ENCODE measurements around the gene ANO9. TPM values are rescaled to one million over a fixed set of nuclear protein-coding genes. Genes with fewer than 3 reads are reported as not detected.
"Not testable (repeated sequence)": the region's sequence is repeated elsewhere in the genome, so short reads cannot be mapped to it uniquely, and the experiment has no call there.

Gene ANO9
- total RNA-seq, 2 experiments from 2014 or later = 72.6 to 78.9 TPM

- H3K9me3 Mint-ChIP-seq (ENCODE audit: insufficient read depth) = no peaks in the 10 kb centered on the region
- H3K36me3 Mint-ChIP-seq (ENCODE audit: low read depth) = no peaks in the 10 kb centered on the region
- H3K4me3 Mint-ChIP-seq = no peak overlapping the region
- CTCF ChIA-PET = interaction anchor here (1.3 kb wide), 1 partner anchor 42 kb away, joined by 5 read pairs; no protein-coding TSS in a partner anchor
- no peak for DNase-seq
- ATAC-seq = no peak
- no peak overlapping the region for H3K27ac Mint-ChIP-seq
- POLR2A ChIA-PET = no interaction called here
- H3K27me3 Mint-ChIP-seq (ENCODE audit: low read depth) = no peaks in the 10 kb centered on the region
- no peaks in the 10 kb centered on the region for H3K4me1 Mint-ChIP-seq (ENCODE audit: low read depth)
Observed at GRCh38 chr11:477052-477715, 35.4 kb upstream of the ANO9 start.

GRCh38 chr11:476416-476815, 34.6 kb upstream of the ANO9 start:
- no peaks in the 10 kb centered on the region for H3K27me3 Mint-ChIP-seq (ENCODE audit: low read depth)
- H3K9me3 Mint-ChIP-seq (ENCODE audit: insufficient read depth) = no peaks in the 10 kb centered on the region
- H3K4me3 Mint-ChIP-seq = no peak overlapping the region
- POLR2A ChIA-PET = no interaction called here
- no peaks in the 10 kb centered on the region for H3K4me1 Mint-ChIP-seq (ENCODE audit: low read depth)
- DNase-seq = no peak
- H3K27ac Mint-ChIP-seq = no peak overlapping the region
- H3K36me3 Mint-ChIP-seq (ENCODE audit: low read depth) = no peaks in the 10 kb centered on the region
- ATAC-seq = no peak
- CTCF ChIA-PET = no interaction called here

GRCh38 chr11:475941-476340, 34.1 kb upstream of the ANO9 start:
- Mint-ChIP-seq H3K27ac (no peak overlapping the region), H3K36me3 (ENCODE audit: low read depth) (no peaks in the 10 kb centered on the region), H3K27me3 (ENCODE audit: low read depth) (no peaks in the 10 kb centered on the region), H3K4me1 (ENCODE audit: low read depth) (no peaks in the 10 kb centered on the region), H3K4me3 (no peak overlapping the region), H3K9me3 (ENCODE audit: insufficient read depth) (no peaks in the 10 kb centered on the region)
- POLR2A ChIA-PET = no interaction called here
- CTCF ChIA-PET = no interaction called here
- ATAC-seq (no peak), DNase-seq (no peak)

- POLR2A ChIA-PET = no interaction called here
- no peak for ATAC-seq
- H3K4me3 Mint-ChIP-seq = no peak overlapping the region
- CTCF ChIA-PET = no interaction called here
- no peaks in the 10 kb centered on the region for H3K4me1 Mint-ChIP-seq (ENCODE audit: low read depth)
- H3K36me3 Mint-ChIP-seq (ENCODE audit: low read depth) = no peaks in the 10 kb centered on the region
- no peak overlapping the region for H3K27ac Mint-ChIP-seq
- no peak for DNase-seq
- H3K27me3 Mint-ChIP-seq (ENCODE audit: low read depth) = no peaks in the 10 kb centered on the region
- no peaks in the 10 kb centered on the region for H3K9me3 Mint-ChIP-seq (ENCODE audit: insufficient read depth)
Observed at GRCh38 chr11:474914-475506, 33.2 kb upstream of the ANO9 start.

GRCh38 chr11:473962-474785, 32.4 kb upstream of the ANO9 start:
- H3K4me1 Mint-ChIP-seq (ENCODE audit: low read depth) = no peaks in the 10 kb centered on the region
- DNase-seq (no peak), ATAC-seq (no peak)
- POLR2A ChIA-PET = no interaction called here
- H3K9me3 Mint-ChIP-seq (ENCODE audit: insufficient read depth) = no peaks in the 10 kb centered on the region
- CTCF ChIA-PET = no interaction called here
- H3K4me3 Mint-ChIP-seq = no peak overlapping the region
- H3K27me3 Mint-ChIP-seq (ENCODE audit: low read depth) = no peaks in the 10 kb centered on the region
- H3K27ac Mint-ChIP-seq = no peak overlapping the region
- H3K36me3 Mint-ChIP-seq (ENCODE audit: low read depth) = no peaks in the 10 kb centered on the region

GRCh38 chr11:473415-473814, 31.6 kb upstream of the ANO9 start:
- Mint-ChIP-seq H3K27me3 (ENCODE audit: low read depth) (no peaks in the 10 kb centered on the region), H3K4me1 (ENCODE audit: low read depth) (no peaks in the 10 kb centered on the region), H3K4me3 (no peak overlapping the region), H3K36me3 (ENCODE audit: low read depth) (no peaks in the 10 kb centered on the region), H3K9me3 (ENCODE audit: insufficient read depth) (no peaks in the 10 kb centered on the region), H3K27ac (no peak overlapping the region)
- CTCF ChIA-PET = interaction anchor here (0.7 kb wide), 1 partner anchor 10 kb away, joined by 3 read pairs; no protein-coding TSS in a partner anchor
- no peak for ATAC-seq
- POLR2A ChIA-PET = no interaction called here
- DNase-seq = no peak

- Mint-ChIP-seq H3K27me3 (ENCODE audit: low read depth) (no peaks in the 10 kb centered on the region), H3K9me3 (ENCODE audit: insufficient read depth) (no peaks in the 10 kb centered on the region), H3K4me1 (ENCODE audit: low read depth) (no peaks in the 10 kb centered on the region), H3K36me3 (ENCODE audit: low read depth) (no peaks in the 10 kb centered on the region), H3K4me3 (no peak overlapping the region), H3K27ac (no peak overlapping the region)
- CTCF ChIA-PET = interaction anchor here (0.7 kb wide), 1 partner anchor 9 kb away, joined by 3 read pairs; no protein-coding TSS in a partner anchor
- DNase-seq = no peak
- POLR2A ChIA-PET = no interaction called here
- ATAC-seq = no peak
Observed at GRCh38 chr11:472816-473215, 31.0 kb upstream of the ANO9 start.

GRCh38 chr11:472272-472671, 30.5 kb upstream of the ANO9 start:
- CTCF ChIA-PET = no interaction called here

DNA sequence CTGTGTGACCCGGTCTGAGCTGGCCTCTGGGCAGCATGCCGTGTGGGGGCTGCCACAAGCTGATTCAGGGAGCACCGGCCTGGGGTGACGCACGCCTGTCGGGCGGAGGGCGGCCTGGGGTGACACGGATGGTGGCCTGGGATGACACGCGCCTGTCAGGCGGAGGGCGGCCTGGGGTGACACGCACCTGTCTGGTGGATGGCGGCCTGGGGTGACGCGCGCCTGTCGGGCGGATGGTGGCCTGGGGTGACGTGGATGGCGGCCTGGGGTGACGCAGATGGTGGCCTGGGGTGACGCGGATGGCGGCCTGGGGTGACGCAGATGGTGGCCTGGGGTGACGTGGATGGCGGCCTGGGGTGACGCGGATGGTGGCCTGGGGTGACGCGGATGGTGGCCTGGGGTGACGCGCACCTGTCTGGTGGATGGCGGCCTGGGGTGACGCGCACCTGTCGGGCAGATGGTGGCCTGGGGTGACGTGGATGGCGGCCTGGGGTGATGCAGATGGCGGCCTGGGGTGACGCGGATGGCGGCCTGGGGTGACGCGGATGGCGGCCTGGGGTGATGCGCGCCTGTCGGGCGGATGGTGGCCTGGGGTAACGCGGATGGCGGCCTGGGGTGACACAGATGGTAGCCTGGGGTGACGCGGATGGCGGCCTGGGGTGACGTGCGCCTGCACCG, 29.8 kb upstream of the ANO9 start:
- H3K4me1 Mint-ChIP-seq (ENCODE audit: low read depth) = no peaks in the 10 kb centered on the region
- no peaks in the 10 kb centered on the region for H3K27me3 Mint-ChIP-seq (ENCODE audit: low read depth)
- POLR2A ChIA-PET = no interaction called here
- no peak for ATAC-seq
- no peak overlapping the region for H3K27ac Mint-ChIP-seq
- no peak overlapping the region for H3K4me3 Mint-ChIP-seq
- DNase-seq = no peak
- H3K36me3 Mint-ChIP-seq (ENCODE audit: low read depth) = no peaks in the 10 kb centered on the region
- CTCF ChIA-PET = no interaction called here
- H3K9me3 Mint-ChIP-seq (ENCODE audit: insufficient read depth) = no peaks in the 10 kb centered on the region

More at GRCh38 chr11:472272-472671, 30.5 kb upstream of the ANO9 start:
- H3K4me3 Mint-ChIP-seq = no peak overlapping the region
- H3K27ac Mint-ChIP-seq = no peak overlapping the region
- no peak for ATAC-seq
- POLR2A ChIA-PET = no interaction called here
- DNase-seq = no peak
- no peaks in the 10 kb centered on the region for H3K4me1 Mint-ChIP-seq (ENCODE audit: low read depth)
- no peaks in the 10 kb centered on the region for H3K9me3 Mint-ChIP-seq (ENCODE audit: insufficient read depth)
- H3K27me3 Mint-ChIP-seq (ENCODE audit: low read depth) = no peaks in the 10 kb centered on the region
- no peaks in the 10 kb centered on the region for H3K36me3 Mint-ChIP-seq (ENCODE audit: low read depth)

DNA sequence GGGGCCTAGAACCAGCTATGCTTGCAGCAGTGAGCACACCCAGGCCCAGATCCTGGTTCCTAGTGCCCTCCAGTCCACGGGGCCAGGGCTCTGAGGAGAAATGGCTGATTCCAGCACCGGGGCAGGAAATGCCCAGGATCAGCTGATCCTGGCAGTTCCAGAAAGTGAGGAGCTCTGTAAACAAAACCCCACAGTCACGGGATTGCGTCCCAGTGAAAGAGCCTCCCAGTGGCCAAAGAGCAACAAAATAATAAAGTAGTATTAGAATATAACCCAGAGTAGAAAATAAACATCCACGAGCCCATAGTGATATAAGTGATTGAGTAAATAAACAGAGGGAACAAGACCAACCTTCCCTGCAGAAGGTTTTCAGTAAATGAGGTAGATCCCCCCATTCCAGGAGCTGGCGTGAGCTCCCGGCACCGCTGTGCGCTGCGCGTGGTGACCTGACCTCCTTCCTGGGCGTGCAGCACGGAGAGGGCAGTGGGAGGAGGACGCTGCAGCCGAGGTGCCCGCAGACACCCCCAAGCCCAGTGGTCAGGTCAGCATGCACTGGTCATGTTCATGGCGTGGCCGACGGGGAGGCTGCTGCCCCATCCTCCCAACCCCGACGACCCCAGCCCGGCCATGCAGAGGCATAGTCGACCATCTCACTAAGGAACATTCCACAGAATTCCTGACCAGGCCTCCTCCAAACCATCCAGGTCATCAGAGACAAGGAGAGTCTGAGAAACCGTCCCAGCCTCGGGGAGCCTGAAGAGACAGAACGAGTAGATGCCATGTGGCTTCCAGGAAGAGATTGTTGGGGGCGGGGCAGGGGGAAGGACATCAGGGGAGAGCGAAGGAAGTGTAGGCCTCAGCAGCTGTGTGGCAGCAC, 28.1 kb upstream of the ANO9 start:
- ChIA-PET CTCF (interaction anchor here (1.2 kb wide), 1 partner anchor 9 kb away, joined by 3 read pairs; no protein-coding TSS in a partner anchor), POLR2A (no interaction called here)
- Mint-ChIP-seq H3K27ac (no peak overlapping the region), H3K4me3 (no peak overlapping the region), H3K4me1 (ENCODE audit: low read depth) (no peaks in the 10 kb centered on the region), H3K36me3 (ENCODE audit: low read depth) (peaks cover under 1% of the 10 kb centered on the region), H3K27me3 (ENCODE audit: low read depth) (no peaks in the 10 kb centered on the region), H3K9me3 (ENCODE audit: insufficient read depth) (no peaks in the 10 kb centered on the region)
- ATAC-seq (no peak), DNase-seq (no peak)

DNA sequence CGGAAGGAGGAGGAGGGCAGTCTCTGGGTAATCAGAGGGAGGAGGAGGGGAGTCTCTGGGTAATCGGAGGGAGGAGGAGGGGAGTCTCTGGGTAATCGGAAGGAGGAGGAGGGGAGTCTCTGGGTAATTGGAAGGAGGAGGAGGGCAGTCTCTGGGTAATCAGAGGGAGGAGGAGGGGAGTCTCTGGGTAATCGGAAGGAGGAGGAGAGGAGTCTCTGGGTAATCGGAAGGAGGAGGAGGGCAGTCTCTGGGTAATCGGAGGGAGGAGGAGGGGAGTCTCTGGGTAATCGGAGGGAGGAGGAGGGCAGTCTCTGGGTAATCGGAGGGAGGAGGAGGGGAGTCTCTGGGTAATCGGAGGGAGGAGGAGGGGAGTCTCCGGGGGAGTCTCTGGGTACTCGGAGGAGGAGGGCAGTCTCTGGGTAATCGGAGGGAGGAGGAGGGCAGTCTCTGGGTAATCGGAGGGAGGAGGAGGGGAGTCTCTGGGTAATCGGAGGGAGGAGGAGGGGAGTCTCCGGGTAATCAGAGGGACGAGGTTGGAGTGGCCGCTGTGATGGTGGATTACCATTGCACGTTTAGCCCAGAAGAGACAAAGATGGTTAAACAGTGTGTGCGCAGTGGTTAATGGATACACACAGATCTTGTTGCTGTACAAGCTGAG, 27.3 kb upstream of the ANO9 start:
- H3K27me3 Mint-ChIP-seq (ENCODE audit: low read depth); ATAC-seq; H3K27ac Mint-ChIP-seq; POLR2A ChIA-PET; DNase-seq; H3K9me3 Mint-ChIP-seq (ENCODE audit: insufficient read depth); H3K36me3 Mint-ChIP-seq (ENCODE audit: low read depth); H3K4me1 Mint-ChIP-seq (ENCODE audit: low read depth); H3K4me3 Mint-ChIP-seq: not testable (repeated sequence)
- CTCF ChIA-PET = interaction anchor here (1.2 kb wide), 1 partner anchor 10 kb away, joined by 3 read pairs; no protein-coding TSS in a partner anchor
